OCI-LY1 (cell line): ENCODE measurements around the gene TUBA3E.
A peak's percentile ranks its signal among the peaks of the same experiment; 100 is the strongest.
"Not testable (repeated sequence)": the region's sequence is repeated elsewhere in the genome, so short reads cannot be mapped to it uniquely, and the experiment has no call there.

ENCODE experiments used
- H2AFZ ChIP-seq: fragments of 200-600 bp; sonication (generic), shearing (Covaris generic); 2 replicates; pipeline ENCODE4 v1.6.0; 2014; ENCODE audit warnings: antibody characterized with exemption, mild to moderate bottlenecking, low read length
- H3F3A ChIP-seq: fragments of 200-600 bp; sonication (generic), shearing (Covaris generic); 2 replicates; pipeline ENCODE4 v1.6.0; 2014; ENCODE audit warnings: mild to moderate bottlenecking, antibody characterized with exemption, low read length, moderate library complexity; ENCODE audit not compliant: insufficient read depth
- H3K27ac ChIP-seq: fragments of 200-600 bp; sonication (generic); 2 replicates; pipeline ENCODE4 v1.5.1; 2014; ENCODE audit warnings: low read length, mixed run types, mild to moderate bottlenecking, low read depth; ENCODE audit not compliant: poor library complexity, severe bottlenecking
- H3K27me3 ChIP-seq: fragments of 200-600 bp; sonication (generic); 2 replicates; pipeline ENCODE4 v1.6.0; 2014; ENCODE audit warnings: antibody characterized with exemption, mild to moderate bottlenecking, low read length, moderate library complexity; ENCODE audit not compliant: insufficient read depth
- H3K36me3 ChIP-seq: fragments of 200-600 bp; sonication (generic); 2 replicates; pipeline ENCODE4 v1.6.1; 2014; ENCODE audit warnings: mild to moderate bottlenecking, antibody characterized with exemption, low read length, moderate library complexity, mixed read lengths; ENCODE audit not compliant: insufficient read depth
- H3K4me1 ChIP-seq: fragments of 200-600 bp; sonication (generic); 2 replicates; pipeline ENCODE4 v1.5.1; 2014; ENCODE audit warnings: mild to moderate bottlenecking, low read length, moderate library complexity; ENCODE audit not compliant: insufficient read depth, severe bottlenecking
- H3K4me2 ChIP-seq: fragments of 200-600 bp; sonication (generic), shearing (Covaris generic); 2 replicates; pipeline ENCODE4 v1.6.1; 2014; ENCODE audit warnings: low read length
- H3K4me3 ChIP-seq: fragments of 200-600 bp; sonication (generic); 2 replicates; pipeline ENCODE4 v1.5.1; 2014; ENCODE audit warnings: low read length, low read depth, mild to moderate bottlenecking, mixed read lengths; ENCODE audit not compliant: poor library complexity, severe bottlenecking
- H3K79me2 ChIP-seq: fragments of 200-600 bp; shearing (Covaris generic); 2 replicates; pipeline ENCODE4 v1.6.1; 2016; ENCODE audit warnings: mixed run types, low read length, mixed read lengths; ENCODE audit not compliant: insufficient read depth
- H3K9ac ChIP-seq: fragments of 200-600 bp; sonication (generic), shearing (Covaris generic); 2 replicates; pipeline ENCODE4 v1.6.1; 2014; ENCODE audit warnings: mild to moderate bottlenecking, low read length, mixed read lengths
- H3K9me2 ChIP-seq: fragments of 200-600 bp; sonication (generic), shearing (Covaris generic); 2 replicates; pipeline ENCODE4 v1.6.1; 2014; ENCODE audit warnings: low read depth, mild to moderate bottlenecking, low read length, mixed read lengths
- H3K9me3 ChIP-seq: fragments of 200-600 bp; shearing (Covaris generic); 2 replicates; pipeline ENCODE4 v1.6.1; 2014; ENCODE audit warnings: low read length, mixed read lengths
- H4K20me1 ChIP-seq: fragments of 200-600 bp; sonication (generic), shearing (Covaris generic); 2 replicates; pipeline ENCODE4 v1.6.0; 2016; ENCODE audit warnings: mild to moderate bottlenecking, low read length; ENCODE audit not compliant: insufficient read depth
- CTCF ChIP-seq: fragments of 200-600 bp; sonication (generic), shearing (Covaris generic); IDR thresholded peaks from 2 replicates; pipeline ENCODE4 v1.5.1; 2017; ENCODE audit warnings: mild to moderate bottlenecking, antibody characterized with exemption, low read length, moderate library complexity, mixed read lengths
- EZH2 ChIP-seq: fragments of 200-600 bp; sonication (generic), shearing (Covaris generic); IDR thresholded peaks from 2 replicates; pipeline ENCODE4 v1.8.0; 2017; ENCODE audit warnings: borderline replicate concordance, mixed run types, mild to moderate bottlenecking, antibody characterized with exemption, low read length, moderate library complexity, mixed read lengths

TUBA3E gene

GRCh38 chr2:130158631-130159030, 39.6 kb downstream of the TUBA3E start:
- Histone ChIP-seq H3K27me3 (no peaks in the 10 kb centered on the region), H3K4me3 (no peak overlapping the region), H3K36me3 (peaks cover 36% of the 10 kb centered on the region), H3F3A (no peaks in the 10 kb centered on the region), H3K9me3 (no peaks in the 10 kb centered on the region), H3K79me2 (no peaks in the 10 kb centered on the region), H3K9ac (no peak overlapping the region; the same call in 1 of the 2 replicates), H4K20me1 (no peaks in the 10 kb centered on the region), H3K4me2 (peak overlapping the region; percentile 5; the same call in 1 of the 2 replicates), H3K4me1 (peaks cover 21% of the 10 kb centered on the region), H3K27ac (peak overlapping the region; percentile 90), H3K9me2 (no peaks in the 10 kb centered on the region), H2AFZ (no peak overlapping the region)
- TF ChIP-seq EZH2 (no peak), CTCF (no peak)

- not testable (repeated sequence) for H3K4me3 ChIP-seq
Measured at GRCh38 chr2:130157825-130158514, 40.3 kb downstream of the TUBA3E start.

GRCh38 chr2:130157354-130157753, 40.9 kb downstream of the TUBA3E start:
- Histone ChIP-seq H3K27ac (peak overlapping the region; percentile 90), H3K4me1 (peaks cover 21% of the 10 kb centered on the region), H3K36me3 (peaks cover 36% of the 10 kb centered on the region)
- not testable (repeated sequence) for H3K27me3 ChIP-seq, H3K4me2 ChIP-seq, H3K9me3 ChIP-seq, H3K9ac ChIP-seq, H3K79me2 ChIP-seq, H3K9me2 ChIP-seq, H3F3A ChIP-seq, H2AFZ ChIP-seq, H3K4me3 ChIP-seq, H4K20me1 ChIP-seq

More at GRCh38 chr2:130157825-130158514, 40.3 kb downstream of the TUBA3E start:
- H3K36me3 ChIP-seq: peaks cover 37% of the 10 kb centered on the region
- H3K9me2 ChIP-seq, H3K79me2 ChIP-seq, H2AFZ ChIP-seq, H3F3A ChIP-seq, H3K27me3 ChIP-seq, H3K9ac ChIP-seq, H3K9me3 ChIP-seq, H4K20me1 ChIP-seq: not testable (repeated sequence)
- TF ChIP-seq CTCF: peak; percentile 12; the same call in 1 of the 2 replicates
- H3K4me1 ChIP-seq: peaks cover 21% of the 10 kb centered on the region
- H3K27ac ChIP-seq: peak overlapping the region; percentile 90
- 0 out of 2 replicates have a peak overlapping the region, but pooled peaks have one; percentile 5 for H3K4me2 ChIP-seq

- Histone ChIP-seq H3K27me3 (no peaks in the 10 kb centered on the region), H3K36me3 (peaks cover 42% of the 10 kb centered on the region), H3K79me2 (no peaks in the 10 kb centered on the region), H3K9me2 (no peaks in the 10 kb centered on the region), H3K27ac (peak overlapping the region; percentile 90), H2AFZ (no peak overlapping the region), H3K4me1 (peaks cover 21% of the 10 kb centered on the region), H3K9me3 (no peaks in the 10 kb centered on the region), H4K20me1 (no peaks in the 10 kb centered on the region), H3F3A (no peaks in the 10 kb centered on the region), H3K9ac (no peak overlapping the region), H3K4me2 (no peak overlapping the region), H3K4me3 (no peak overlapping the region)
- no peak for TF ChIP-seq EZH2
- no peak for TF ChIP-seq CTCF
Measured at GRCh38 chr2:130156624-130157004, 41.6 kb downstream of the TUBA3E start.
